ENCODE measurements around the gene ARAP1.

The ARAP1 gene

DNA sequence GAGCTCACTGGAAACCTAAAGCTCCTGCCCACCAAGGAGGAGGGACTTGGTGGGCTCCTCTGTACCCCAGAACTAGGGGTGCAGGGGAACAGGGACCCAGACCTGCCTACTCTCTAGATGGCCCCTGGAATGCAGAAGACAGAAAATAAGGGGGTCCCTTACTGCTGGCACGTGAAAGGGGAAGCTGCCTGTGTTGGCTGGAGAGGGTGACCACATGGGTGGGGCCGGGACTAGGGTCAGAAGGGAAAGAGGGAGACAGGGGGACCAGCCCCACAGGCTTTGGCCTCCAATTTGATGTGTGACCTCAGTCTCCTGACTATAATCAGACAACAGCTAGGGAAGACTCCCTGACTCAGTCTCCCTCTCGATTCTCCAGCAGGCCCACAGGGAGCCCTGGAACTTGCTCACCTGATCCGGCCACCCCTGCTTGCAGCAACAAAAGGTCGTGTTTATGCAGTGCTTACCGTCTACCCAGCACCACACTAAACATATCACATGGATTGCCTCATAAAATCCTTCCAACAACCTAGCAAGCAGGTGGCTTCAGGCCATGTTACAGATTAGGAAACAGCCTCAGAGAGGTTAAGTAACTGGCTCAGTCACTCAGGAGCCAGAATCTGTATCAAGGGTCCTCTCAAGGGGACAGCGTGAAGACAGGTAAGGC is 10.2 kb downstream of the ARAP1 start:
- no peak for DNase-seq

DNA sequence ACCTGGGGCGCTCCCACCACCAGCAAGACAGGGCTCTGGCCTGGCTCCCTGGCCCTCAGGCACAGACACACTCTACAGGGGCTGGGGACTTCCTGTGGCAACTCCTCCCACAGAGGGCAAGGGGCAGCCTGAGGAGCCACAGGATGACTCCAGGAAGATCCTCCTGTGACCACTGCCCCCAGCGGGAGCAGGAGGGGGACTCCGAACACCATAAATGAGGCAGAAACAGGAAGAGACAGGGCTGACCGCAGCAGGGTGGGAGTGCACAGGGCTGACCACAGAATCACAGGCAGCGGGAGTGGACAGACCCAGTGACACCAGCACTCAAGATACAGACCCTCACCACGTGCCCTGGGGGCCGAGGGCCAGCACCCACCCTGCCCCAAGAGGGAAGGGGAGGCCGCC is 10.8 kb downstream of the ARAP1 start:
- DNase-seq: no peak

DNA sequence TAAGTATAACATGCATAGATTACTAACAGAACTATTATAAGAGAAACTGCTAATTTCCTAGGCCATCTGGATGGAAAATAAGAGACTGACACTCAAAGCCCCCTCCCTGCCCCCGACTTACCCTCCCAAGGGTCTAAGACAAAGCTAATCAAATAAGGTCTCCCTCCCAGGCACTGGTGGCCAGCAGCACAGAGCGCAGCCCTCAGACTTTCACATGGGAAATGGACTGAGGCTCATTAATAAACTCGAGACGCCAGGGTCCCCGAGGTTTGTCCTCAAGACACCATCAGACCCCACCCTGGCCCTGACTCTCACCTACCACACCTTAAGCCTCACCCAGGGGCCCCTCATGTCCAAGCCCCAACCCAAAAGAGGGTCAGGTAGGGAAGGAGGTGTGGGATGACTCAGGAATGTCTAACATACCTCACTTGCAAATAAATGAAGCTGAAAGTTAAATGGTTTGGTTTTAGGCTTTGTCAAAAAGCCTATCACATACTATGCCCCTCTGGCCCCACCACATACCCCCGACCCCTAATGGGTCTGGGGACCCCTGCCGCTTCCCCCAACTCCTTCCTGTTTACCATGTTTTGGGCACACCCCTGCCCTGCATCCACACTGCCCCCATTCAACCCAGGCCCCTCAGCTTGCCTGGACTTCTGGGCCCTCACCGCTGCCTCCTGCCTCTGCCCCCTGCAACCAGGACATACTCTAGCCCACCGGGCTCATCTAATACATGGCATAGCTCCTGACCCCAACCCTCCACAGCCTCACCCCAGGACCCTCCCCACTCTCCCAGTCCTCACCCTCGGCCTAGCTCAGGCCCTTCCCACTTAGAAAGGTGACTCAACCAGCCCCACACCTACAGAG is 11.4 kb downstream of the ARAP1 start:
- DNase-seq: no peak

DNA sequence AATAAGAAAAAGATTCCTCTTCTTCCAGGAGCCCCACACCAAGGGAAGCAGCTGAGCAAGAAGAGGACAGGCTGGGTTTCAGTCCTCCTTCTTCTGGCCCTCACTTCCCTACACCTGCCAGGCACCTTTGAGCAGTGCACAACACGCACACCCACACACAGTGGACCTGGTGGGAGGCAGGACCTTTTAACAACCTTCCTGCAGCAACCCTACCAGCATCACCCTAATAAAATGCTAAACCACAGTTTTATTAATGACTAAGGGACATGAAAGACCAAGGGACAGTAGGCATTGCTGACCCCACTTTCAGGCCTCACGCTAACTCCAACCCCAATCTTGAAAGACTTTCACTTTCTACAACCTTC is 12.2 kb downstream of the ARAP1 start:
- DNase-seq: no peak

DNA sequence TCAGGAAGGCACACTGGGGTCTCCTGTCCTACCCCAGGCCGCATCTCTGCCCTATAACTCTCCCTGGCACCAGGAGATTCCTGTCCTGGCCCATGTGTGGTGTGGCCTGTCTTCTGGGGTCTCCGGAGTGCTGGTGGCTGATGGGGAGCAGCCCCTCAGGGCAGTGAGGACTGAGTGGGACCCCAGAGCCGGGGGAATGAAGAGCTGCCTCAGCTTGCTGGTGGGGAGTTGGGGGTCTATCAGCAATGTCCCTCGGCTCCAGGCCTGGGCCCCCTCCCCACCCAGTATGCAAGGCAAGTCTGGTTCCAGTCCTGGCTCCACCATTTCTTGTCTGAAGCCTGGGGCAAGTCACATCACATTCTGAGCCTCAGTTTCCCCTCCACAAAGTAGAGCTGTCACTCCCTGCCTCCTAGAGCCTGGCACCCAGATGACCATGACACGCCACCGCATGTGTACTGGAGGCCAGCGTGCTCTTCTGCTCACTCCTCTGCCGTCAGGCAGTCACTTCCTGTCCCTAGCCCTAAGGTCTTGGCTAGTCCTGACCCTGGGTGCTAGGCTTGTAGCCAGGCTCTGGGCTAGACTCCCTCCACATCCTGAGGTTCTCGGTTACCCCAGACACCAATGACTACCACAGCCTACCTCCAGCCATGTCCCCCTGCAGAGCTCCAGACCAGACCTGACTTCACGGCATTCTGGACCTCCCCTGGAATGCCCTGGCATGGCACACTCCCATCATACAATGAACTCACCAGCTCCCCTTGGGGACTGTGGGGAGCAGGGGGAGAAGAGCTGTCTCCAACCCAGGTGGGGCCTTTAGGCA is 12.8 kb downstream of the ARAP1 start:
- DNase-seq: no peak

DNA sequence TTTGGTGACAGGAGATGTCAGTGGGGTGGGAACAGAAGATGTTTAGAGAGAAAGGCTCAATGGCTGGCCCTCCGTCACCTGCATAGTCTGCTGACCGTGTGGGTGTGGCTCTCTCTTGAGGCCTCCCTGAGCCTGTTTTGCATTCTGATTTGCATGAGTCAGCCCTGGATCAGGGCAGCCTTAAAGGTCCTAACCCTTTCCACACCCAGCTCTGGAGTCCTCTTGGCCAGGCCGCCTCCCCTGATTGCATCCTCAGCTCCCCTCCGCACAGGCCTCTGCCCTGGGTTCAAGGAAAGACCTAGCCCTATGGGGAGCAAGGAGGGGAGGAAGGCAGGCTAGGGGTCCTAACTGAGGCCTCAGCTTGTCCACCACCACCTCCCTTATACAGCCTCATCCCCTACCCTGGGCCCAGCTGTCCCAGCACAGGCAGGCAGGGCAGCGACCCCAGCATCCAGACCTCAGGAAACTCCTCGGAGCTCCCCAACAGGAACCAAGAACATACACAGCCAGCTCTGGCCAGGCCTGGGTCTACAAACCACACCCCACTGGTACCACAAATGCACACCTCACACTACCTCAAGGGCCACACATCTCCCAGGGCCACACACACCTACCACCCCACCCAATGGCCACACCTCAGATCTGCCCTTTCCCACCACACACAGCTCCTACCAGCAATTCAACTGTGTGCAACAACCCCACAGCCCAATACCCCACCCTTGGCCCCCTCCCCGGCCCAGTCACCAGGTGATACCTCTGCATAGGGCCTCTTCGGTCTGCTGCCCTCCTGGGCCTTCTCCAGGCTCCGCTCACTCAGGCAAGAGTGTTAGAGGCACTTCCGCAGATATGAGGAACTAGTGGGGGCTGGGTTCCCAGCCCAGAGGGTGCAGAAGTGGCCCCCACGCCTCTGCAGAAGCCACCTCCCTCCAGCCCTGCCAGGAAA is 13.7 kb downstream of the ARAP1 start:
- no peak for DNase-seq

DNA sequence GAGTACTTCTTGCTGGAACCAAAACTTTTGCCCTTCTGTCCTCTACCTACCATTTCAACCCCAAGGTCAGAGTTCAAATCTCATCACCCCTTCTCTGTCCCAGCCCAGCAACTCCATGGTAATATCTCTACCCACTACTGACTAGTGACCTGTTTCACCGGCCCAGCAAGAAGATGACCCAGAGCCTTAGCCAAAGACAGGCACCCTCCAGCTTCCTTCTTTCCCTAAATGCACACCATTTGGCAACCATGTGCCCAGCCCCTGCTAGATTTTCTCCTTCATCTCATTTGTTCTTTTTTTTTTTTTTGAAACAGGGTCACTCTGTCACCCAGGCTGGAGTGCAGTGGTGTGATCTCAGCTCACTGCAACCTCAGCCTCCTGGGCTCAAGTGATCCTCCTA is 14.9 kb downstream of the ARAP1 start:
- no peak for DNase-seq

DNA sequence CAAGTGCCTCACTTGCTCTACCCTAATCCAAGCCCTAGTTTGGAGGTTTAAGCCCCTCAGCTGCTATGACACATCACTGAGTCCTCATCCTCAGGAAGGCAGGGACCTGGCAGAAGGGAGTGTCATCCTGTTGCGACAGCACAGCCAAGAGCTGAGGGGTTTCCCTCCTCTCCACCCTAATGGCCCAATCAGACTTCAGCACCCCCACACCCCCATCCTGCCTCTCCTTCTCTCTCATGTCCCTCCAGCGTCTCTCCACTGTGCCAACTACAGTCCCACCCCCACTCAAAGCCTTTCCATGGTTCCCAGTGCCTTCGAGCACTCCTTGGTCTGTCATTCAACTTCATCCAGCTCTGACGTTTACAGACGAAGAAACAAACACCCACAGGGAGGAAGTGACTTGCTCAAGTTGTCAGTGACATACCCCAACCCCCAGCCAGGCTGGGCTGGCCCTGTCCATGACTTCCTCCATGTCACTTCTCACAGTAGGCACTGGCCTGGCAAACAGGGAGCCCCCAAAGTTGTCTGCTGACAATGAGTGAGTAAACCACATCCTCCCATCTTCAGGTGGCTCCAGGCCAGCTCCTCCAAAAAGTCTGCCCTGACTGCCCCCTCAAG is 15.6 kb downstream of the ARAP1 start:
- no peak for DNase-seq

DNA sequence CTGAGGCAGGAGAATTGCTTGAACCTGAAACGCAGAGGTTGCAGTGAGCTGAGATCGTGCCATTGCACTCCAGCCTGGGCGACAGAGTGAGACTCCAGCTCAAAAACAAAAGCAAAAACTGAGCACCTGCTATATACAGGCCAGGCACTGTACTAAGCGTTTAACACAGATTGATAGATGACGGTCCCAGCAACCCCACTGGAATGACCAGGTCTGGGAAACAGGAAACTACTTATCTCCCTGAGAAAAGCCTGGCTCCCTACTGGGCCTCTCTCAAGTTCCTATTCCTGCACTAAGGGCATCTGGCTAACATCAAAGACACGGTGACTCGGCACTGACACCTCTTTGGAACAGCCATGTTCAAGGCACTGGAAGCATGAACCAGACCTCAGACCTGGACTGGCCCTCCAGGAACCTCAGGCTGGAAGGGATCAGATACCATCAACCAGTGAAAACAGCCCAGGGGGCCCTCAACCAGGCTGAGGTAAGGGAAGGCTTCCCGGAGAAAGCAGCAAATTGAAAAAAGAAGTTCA is 16.6 kb downstream of the ARAP1 start:
- DNase-seq: no peak

DNA sequence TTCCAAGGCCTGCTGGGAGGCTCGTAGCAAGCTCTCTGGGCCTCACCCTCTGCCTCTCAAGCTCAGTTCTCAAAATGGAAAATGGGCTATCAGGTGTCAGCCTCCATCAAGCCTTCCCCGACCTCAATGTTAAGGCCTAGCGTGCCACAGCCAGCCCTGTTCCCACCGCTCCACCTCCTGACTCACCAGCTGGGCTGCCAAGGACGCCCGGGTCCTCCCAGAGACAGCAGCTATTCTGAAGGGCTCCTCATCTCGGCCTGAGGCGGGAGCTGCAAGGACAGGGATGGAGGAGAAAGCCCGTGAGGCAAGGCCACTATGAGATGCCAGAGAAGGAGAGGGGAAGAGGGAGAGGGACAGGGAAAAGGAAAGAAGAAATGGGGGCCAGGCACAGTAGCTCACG is 19.9 kb downstream of the ARAP1 start:
- no peak for DNase-seq

DNA sequence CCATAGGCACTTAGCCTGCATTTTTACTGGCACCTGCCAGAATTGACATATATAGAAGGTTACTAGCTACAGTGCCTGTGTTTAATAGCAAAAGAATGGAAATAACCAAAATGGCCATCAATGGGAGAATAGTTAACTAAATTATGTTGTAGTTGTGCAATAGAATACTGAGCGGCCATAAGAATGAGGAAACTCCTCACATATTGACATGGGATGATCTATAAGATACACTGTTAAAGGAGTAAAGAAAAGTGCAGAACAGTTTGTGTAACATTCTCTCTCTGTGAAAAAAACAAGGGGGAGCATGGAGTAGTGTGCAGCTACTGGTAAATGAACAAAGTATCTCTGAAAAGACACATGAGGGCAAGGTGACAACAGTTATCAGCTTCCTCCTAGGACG is 21.5 kb downstream of the ARAP1 start:
- DNase-seq: no peak

DNA sequence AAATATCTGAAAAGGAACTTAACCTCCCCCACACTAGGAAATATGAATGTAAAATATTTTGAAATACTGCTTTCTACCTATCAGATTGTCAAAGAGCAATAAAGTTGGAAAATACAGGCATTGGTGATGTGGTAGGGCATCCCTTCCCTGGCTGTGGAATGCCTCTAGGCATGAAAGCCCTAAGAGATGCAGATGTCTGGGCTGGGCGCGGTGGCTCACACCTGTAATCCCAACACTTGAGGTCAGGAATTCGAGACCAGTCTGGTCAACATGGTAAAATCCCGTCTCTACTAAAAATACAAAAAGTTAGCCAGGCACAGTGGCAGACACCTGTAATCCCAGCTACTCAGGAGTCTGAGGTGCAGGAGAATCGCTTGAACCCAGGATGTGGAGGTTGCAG is 22.0 kb downstream of the ARAP1 start:
- no peak for DNase-seq

DNA sequence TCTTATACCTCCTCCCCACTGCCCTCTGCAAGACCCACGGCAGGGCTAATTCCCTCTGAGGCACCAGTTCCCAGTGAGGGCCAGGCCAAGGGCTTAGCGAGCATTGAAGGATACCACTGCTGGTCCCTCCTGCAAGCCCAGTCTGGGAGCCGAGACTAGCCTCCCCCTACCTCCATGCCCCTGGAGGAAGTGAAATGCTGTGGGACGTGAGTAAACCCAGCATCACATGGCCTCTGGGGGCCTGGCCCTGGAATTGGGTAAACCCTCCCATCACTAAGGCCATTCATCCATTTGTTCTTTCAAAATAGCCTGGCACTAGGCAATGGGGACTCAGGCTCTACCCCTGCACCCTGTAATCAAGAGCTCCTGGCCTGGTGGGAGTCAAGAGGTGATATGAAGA is 24.7 kb downstream of the ARAP1 start:
- DNase-seq: no peak

DNA sequence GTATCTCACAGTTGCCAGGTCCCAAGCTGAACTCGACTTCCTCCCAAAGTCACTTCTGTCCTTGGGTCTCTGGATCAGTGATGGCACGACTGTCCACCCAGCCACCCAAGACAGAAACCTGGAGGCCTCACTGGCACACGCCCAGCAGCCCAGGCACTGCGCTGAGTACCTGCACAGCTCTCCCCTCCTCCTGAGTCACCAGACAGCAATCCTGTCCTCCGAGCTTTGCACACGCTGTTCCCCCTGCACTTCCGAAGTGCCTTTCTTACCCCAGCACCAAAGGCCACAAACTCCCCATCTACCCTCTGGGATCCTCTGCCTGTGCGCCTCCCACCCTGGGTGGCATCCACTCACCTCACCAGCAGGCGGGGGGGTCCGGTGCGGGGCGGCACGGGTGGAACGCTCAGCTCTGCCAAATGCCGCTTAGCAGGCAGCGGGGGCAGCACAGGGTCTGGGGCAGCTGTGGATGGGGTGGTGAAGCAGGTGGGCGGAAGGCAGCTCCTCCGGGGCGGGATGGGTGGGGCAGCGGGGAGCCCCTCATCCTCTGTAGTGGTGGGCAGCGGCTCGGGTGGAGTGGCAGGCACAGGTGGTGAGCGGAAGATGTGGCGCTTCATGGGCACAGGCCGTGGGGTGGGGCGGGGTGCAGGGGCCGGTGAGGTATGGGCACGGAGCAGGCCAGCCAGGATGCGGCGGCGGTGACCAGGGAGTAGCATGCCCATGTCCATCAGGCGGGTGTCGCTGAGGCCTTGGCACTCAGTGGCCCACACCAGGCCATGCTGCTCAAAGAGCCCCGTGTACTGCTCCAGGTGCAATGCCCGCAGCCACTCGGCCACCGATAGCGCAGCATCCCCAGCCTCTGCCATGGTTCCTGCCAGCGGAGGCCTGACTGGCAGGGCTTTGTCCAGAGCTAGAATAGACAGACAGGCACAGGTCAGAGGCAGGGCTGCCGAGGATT is 25.7 kb downstream of the ARAP1 start:
- DNase-seq: no peak

DNA sequence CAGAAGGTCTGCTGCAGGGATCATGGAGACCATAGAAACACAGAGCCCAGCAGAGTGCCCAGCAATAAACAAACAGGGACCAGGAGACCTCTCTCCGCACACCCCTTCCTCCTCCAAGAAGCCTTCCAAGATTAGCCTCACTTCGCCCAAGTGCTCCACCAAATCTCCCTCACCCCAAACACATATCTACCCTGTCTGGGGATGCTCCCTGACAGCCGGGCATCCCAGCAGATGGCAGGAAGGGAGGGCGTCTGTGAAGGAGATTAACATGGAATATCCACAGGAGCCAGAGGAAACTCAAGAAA is 26.5 kb downstream of the ARAP1 start:
- DNase-seq: no peak

DNA sequence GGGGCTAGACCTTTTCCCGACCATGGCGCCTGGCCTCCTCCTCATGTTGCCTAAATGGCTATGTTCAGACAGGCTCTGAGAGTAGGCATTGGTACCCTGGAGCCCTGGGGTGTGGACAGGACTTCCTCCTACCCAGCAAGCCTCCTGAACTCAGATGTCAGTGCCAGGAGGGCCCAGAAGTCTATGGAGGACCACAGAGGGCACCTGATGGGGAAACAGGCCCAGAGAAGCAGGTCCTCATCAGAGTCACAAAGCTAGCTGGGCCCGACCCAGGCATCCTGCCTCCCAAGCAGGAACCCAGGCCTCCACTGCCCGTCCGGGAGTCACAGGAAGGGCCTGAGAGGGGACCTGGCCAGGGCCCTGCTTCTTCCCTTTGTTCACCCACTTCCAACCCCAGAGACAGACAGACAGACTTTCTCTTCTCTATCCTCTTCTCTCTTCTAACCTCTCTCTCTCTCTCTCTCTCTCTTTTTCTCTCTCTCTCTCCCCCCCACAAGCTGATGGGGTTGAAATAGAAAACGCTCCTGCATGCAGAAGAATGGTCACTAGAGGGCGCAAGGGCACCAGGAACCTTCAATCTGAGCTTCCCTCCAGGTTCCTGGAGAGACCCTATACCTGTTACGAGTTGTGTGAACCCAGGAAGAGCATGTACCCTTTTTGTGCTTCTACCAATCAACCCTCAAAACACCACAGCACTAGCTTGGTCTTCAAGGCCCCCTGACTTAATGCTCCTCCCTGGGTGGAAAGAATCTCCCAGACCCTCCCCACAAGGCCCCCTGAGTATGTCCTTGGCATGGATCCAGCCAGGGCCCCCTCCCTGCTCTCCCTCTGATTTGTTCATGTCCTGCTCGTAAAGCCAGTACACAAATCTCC is 27.1 kb downstream of the ARAP1 start:
- DNase-seq: peak; percentile 75

DNA sequence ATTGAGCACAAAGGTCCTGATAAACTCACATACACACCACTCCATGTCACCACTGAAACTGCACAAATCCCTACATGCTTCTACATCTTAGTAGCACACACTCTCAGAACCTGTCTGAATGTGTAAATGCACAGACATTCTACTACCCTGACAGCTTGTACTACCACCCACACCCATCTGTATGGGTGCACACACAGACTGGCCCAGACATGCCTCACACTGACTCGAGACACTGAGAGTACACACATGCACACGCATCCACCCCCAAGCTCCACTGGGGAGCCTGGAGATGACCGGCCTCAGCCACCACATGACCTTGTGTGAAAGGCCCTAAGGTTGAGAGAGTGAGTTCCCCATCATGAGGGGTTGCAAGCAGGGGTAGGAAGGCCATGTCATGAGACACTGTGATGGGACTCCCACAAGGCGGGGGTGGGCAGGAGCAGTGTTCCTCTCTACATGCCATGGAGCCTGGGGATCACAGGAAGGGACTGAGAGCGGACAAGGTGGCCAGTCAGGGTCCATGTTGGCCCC is 28.1 kb downstream of the ARAP1 start:
- no peak for DNase-seq

DNA sequence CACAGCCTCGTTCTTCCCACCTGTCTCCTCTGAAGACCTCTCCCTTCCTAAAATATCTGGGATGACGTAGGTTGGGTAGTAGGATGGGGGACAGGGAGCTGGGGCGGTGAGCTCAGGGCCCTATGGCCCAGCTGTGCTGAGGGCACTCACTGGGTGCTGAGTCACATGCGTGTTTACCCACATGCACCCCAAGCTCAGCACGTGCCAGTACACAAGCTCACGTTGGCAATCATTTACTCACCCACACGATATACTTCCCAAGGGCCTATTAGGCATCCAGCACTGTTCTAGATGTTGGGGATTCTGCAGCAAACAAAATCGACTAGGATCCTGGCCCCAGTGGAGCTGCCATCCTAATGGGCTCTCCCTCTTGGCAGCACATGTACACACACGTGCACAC is 28.7 kb downstream of the ARAP1 start:
- no peak for DNase-seq

DNA sequence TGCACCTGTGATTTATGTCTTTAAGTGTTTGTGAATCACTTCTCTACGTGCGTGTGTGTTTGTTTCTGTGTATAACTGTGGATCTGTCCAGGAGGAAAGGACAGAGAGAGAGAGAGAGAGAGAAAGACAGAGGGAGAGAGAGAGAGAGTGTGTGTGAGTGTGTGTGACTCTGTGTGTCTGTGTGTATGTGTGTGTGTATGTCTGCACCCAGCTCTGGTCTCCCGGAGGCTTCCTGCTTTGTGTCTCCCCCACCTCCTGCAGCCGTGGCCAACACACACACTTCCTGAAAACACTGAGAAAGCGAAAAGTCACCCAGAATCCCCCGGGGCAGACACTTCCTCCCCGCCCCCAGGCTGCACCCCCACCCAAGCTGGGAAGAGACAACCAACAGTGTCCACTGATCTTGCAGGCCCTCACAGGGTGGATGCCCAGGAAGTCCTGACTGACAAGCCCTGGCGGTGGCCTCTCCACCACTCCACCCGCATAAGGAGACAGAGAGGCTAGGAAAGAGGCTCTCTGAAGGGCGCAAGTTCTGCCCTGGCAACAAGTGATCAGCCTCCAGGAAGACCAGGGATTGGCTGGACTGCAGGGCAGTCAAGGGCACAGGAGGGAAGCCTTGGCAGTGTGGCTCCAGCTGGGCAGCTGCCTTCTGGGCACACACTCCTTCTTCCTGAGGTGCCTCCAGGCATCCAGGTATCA is 30.0 kb downstream of the ARAP1 start:
- DNase-seq: peak; percentile 61
